K562 (cell line): ENCODE data around the gene KLHDC7B. TPM values are rescaled to one million over a fixed set of nuclear protein-coding genes. Genes with fewer than 3 reads are reported as not detected.
A peak's percentile ranks its signal among the peaks of the same experiment; 100 is the strongest.

ENCODE experiments used
- ARNT ChIP-seq, 2 experiments: fragments of 450-650 bp; IDR thresholded peaks; 2 replicates each; pipeline ENCODE4 v1.6.1; 2016; ENCODE audit warnings: mild to moderate bottlenecking in 1 of 2
- BHLHE40 ChIP-seq: IDR thresholded peaks from 2 replicates; pipeline ENCODE4 v1.6.1; 2011; ENCODE audit warnings: low read length, improper control_type of control experiment
- CAMTA2 ChIP-seq: fragments of 250-450 bp; sonication (Bioruptor Pico); conservative IDR thresholded peaks from 2 replicates; pipeline ENCODE4 v1.5.1; 2022
- DIDO1 ChIP-seq: fragments of 450-650 bp; IDR thresholded peaks from 2 replicates; pipeline ENCODE4 v1.6.1; 2016; ENCODE audit warnings: low read depth, missing biosample characterization, missing genetic modification characterization
- DNMT1 ChIP-seq: fragments of 450-650 bp; IDR thresholded peaks from 2 replicates; pipeline ENCODE4 v1.6.1; 2016; ENCODE audit warnings: antibody characterized with exemption, mild to moderate bottlenecking
- GTF2E2 ChIP-seq: fragments of 200-800 bp; sonication (Bioruptor generic); IDR thresholded peaks from 2 replicates; pipeline ENCODE4 v1.6.1; 2016; ENCODE audit warnings: missing genetic modification characterization, missing compliant biosample characterization
- HCFC1 ChIP-seq: IDR thresholded peaks from 2 replicates; pipeline ENCODE4 v1.6.1; 2012; ENCODE audit warnings: low read depth, low read length, improper control_type of control experiment
- MAZ ChIP-seq, 2 experiments: fragments of 450-650 bp in 1 of 2; sonication (generic) in 1 of 2; formaldehyde crosslinking; IDR thresholded peaks in 1 of 2; conservative IDR thresholded peaks in 1 of 2; 2 replicates each; pipeline versions ENCODE4 v1.4.0 to v1.5.0; 2020; ENCODE audit warnings: mild to moderate bottlenecking in 1 of 2, missing genetic modification reagents in 1 of 2
- NCOA6 ChIP-seq: fragments of 450-650 bp; IDR thresholded peaks from 2 replicates; pipeline ENCODE4 v1.6.1; 2017; ENCODE audit warnings: mild to moderate bottlenecking
- NFXL1 ChIP-seq: fragments of 450-650 bp; formaldehyde crosslinking; IDR thresholded peaks from 2 replicates; pipeline ENCODE4 v1.4.0; 2021; ENCODE audit warnings: mild to moderate bottlenecking
- NONO ChIP-seq, 2 experiments: fragments of 200-400 bp in 1 of 2; fragments of 450-650 bp in 1 of 2; formaldehyde crosslinking in 1 of 2; IDR thresholded peaks; 2 replicates each; pipeline ENCODE4 v1.6.1; 2017; ENCODE audit warnings: low read depth in 2 of 2, mild to moderate bottlenecking in 2 of 2, moderate library complexity in 2 of 2, low read length in 1 of 2
- NRF1 ChIP-seq, 2 experiments: fragments of 450-650 bp; IDR thresholded peaks in 1 of 2; conservative IDR thresholded peaks in 1 of 2; 2 replicates each; pipeline ENCODE4 v1.6.1; 2014; ENCODE audit warnings: mild to moderate bottlenecking in 2 of 2
- PPARD ChIP-seq: fragments of 250-450 bp; sonication (Bioruptor Pico); IDR thresholded peaks from 2 replicates; pipeline ENCODE4 v1.8.0; 2022; ENCODE audit warnings: inconsistent platforms, mild to moderate bottlenecking, moderate library complexity
- RBM39 ChIP-seq: fragments of 200-400 bp; formaldehyde crosslinking; optimal IDR thresholded peaks from 2 replicates; pipeline ENCODE3; 2018; ENCODE audit warnings: low read depth, low read length
- RFX5 ChIP-seq: IDR thresholded peaks from 2 replicates; pipeline ENCODE4 v1.6.1; 2011; ENCODE audit warnings: low read depth, mild to moderate bottlenecking, improper control_type of control experiment, low read length
- RHOXF2B ChIP-seq: fragments of 250-450 bp; sonication (Bioruptor Pico); conservative IDR thresholded peaks from 2 replicates; pipeline ENCODE4 v1.5.1; 2021
- ZNF140 ChIP-seq: fragments of 250-450 bp; sonication (Bioruptor Pico); IDR thresholded peaks from 2 replicates; pipeline ENCODE4 v1.8.0; 2021; ENCODE audit warnings: moderate library complexity, mild to moderate bottlenecking, inconsistent platforms
- ZNF253 ChIP-seq: fragments of 250-450 bp; sonication (Bioruptor Pico); conservative IDR thresholded peaks from 2 replicates; pipeline ENCODE4 v1.6.1; 2021; ENCODE audit warnings: mild to moderate bottlenecking
- ZNF431 ChIP-seq: sonication (generic); formaldehyde crosslinking; IDR thresholded peaks from 2 replicates; pipeline ENCODE4 v1.8.0; 2022; ENCODE audit warnings: mild to moderate bottlenecking, missing genetic modification reagents
- ZNF436 ChIP-seq: fragments of 250-450, 450-650 bp; sonication (Bioruptor Pico); formaldehyde crosslinking; IDR thresholded peaks from 2 replicates; pipeline ENCODE4 v1.7.0; 2020; ENCODE audit warnings: mild to moderate bottlenecking
- polyA plus RNA-seq, 8 experiments: library from polyadenylated mRNA; depleted of rRNA in 4 of 8; stranded (reverse) in 5 of 8; unstranded in 3 of 8; fragments of >200 nt; fragmentation: Nextera tagmentation in 2 of 8; fragmentation: Illumina TruSeq in 1 of 8; extraction: Ambion mirVana in 2 of 8; extraction: Trizol in 1 of 8; gene quantifications; 2 replicates each; pipeline versions ENCODE4 v1.2.1 to v1.2.3, GENCODE V29; 2011 to 2014; ENCODE audit warnings: inconsistent platforms in 1 of 8, missing spikeins in 1 of 8
- total RNA-seq, 7 experiments: library from RNA; depleted of rRNA in 6 of 7; stranded (reverse); fragments of >200 nt in 6 of 7; fragmentation: Illumina TruSeq in 2 of 7; extraction: Trizol in 2 of 7; gene quantifications; 2 replicates each; pipeline versions ENCODE4 v1.2.1 to v1.2.3, GENCODE V29; 2011 to 2021; ENCODE audit warnings: low replicate concordance in 1 of 7
- TF ChIP-seq, protein P1 (sequence below): fragments of 450-650 bp; IDR thresholded peaks from 2 replicates; pipeline ENCODE4 v1.6.1; 2017; ENCODE audit warnings: mild to moderate bottlenecking, moderate library complexity
- TF ChIP-seq, protein P2 (sequence below): fragments of 450-650 bp; formaldehyde crosslinking; IDR thresholded peaks from 2 replicates; pipeline ENCODE4 v1.4.0; 2020; ENCODE audit warnings: mild to moderate bottlenecking, moderate library complexity
- TF ChIP-seq, protein P3 (sequence below), 2 experiments: fragments of 450-650 bp; conservative IDR thresholded peaks; 2 replicates each; pipeline ENCODE4 v1.6.1; 2017; ENCODE audit warnings: mild to moderate bottlenecking in 2 of 2, moderate library complexity in 2 of 2
- TF ChIP-seq, protein P4 (sequence below): fragments of 250-450 bp; sonication (Bioruptor Pico); IDR thresholded peaks from 2 replicates; pipeline ENCODE4 v1.4.0; 2020

Gene KLHDC7B
- total and polyA plus RNA-seq, 9 of the 15 experiments (the other 6 are each of a cell fraction or from before 2014, with no cell fraction given) = 0.04 to 0.22 (median 0.05) TPM; not detected in 4

DNA sequence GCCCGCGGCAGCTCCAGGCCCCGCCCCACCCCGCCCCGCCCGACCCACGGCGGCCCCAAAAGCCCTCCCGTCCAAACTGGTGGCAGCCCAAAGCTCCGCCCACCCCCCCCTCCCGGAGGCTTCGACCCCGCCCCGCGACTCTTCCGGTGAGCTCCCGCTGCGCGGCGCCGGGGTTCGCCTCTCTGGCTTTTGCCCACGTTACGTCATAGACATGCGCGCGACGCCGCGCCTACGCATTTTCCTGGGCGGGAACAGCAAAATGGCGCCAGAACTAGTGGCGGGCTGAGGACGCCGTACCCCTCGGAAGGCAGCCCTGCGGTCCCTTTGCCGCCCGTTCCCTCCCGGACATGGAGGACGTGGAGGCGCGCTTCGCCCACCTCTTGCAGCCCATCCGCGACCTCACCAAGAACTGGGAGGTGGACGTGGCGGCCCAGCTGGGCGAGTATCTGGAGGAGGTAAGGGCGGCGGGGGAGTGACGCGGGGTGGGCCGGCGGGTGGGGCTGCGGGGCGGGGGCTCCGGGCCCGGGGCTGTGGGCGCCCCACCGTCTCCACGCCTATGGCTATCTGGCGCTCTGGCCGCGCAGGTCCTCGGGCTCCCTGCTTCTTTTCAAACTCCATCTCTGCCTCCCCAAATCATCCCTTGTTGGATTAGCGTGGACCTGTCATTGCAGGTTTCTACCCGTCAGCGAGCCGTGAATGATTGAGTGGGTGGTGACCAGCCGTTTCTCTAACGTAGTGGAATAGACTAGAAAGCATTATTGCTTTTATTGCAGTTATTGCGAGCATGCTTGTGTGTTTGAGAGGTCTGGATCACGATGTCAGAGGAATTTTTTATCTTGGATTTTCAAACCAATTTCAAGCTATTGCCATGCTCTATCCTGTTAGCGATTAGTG lies 37.5 kb upstream of the KLHDC7B start, which contains the start of gene NCAPH2 (continued):
- TF ChIP-seq, protein P1, sequence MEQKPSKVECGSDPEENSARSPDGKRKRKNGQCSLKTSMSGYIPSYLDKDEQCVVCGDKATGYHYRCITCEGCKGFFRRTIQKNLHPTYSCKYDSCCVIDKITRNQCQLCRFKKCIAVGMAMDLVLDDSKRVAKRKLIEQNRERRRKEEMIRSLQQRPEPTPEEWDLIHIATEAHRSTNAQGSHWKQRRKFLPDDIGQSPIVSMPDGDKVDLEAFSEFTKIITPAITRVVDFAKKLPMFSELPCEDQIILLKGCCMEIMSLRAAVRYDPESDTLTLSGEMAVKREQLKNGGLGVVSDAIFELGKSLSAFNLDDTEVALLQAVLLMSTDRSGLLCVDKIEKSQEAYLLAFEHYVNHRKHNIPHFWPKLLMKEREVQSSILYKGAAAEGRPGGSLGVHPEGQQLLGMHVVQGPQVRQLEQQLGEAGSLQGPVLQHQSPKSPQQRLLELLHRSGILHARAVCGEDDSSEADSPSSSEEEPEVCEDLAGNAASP = no peak
- no peak for TF ChIP-seq DNMT1
- TF ChIP-seq, protein P2, sequence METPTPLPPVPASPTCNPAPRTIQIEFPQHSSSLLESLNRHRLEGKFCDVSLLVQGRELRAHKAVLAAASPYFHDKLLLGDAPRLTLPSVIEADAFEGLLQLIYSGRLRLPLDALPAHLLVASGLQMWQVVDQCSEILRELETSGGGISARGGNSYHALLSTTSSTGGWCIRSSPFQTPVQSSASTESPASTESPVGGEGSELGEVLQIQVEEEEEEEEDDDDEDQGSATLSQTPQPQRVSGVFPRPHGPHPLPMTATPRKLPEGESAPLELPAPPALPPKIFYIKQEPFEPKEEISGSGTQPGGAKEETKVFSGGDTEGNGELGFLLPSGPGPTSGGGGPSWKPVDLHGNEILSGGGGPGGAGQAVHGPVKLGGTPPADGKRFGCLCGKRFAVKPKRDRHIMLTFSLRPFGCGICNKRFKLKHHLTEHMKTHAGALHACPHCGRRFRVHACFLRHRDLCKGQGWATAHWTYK (CRISPR knock-in tag) = 0 out of 2 replicates have a peak, but pooled peaks have one; percentile 49
- TF ChIP-seq RFX5 = no peak
- TF ChIP-seq ARNT (IDR thresholded peaks at IDR 0.05) = no peak
- no peak for TF ChIP-seq RBM39
- no peak for TF ChIP-seq CAMTA2
- TF ChIP-seq HCFC1 = peak; percentile 78
- TF ChIP-seq ZNF436 = no peak
- no peak for TF ChIP-seq ZNF140
- TF ChIP-seq DIDO1 (tag) = no peak
- TF ChIP-seq ZNF253 (CRISPR knock-in tag) = no peak
- TF ChIP-seq GTF2E2 = no peak
- TF ChIP-seq BHLHE40 = no peak
- TF ChIP-seq NFXL1 (CRISPR knock-in tag) = no peak
- TF ChIP-seq MAZ (CRISPR knock-in tag; conservative IDR thresholded peaks at IDR 0.05 in 1 of 2, IDR thresholded peaks at IDR 0.05 in 1 of 2) = peak; percentile 15 to 95; a peak in 2 of 4 replicates
- TF ChIP-seq NRF1 (conservative IDR thresholded peaks at IDR 0.05 in 1 of 2, IDR thresholded peaks at IDR 0.05 in 1 of 2) = peak; percentile 86 to 89
- TF ChIP-seq NCOA6 = no peak
- TF ChIP-seq PPARD (CRISPR knock-in tag) = no peak
- no peak for TF ChIP-seq ZNF431 (CRISPR knock-in tag)
- no peak for TF ChIP-seq RHOXF2B (CRISPR knock-in tag)
- TF ChIP-seq, protein P3, sequence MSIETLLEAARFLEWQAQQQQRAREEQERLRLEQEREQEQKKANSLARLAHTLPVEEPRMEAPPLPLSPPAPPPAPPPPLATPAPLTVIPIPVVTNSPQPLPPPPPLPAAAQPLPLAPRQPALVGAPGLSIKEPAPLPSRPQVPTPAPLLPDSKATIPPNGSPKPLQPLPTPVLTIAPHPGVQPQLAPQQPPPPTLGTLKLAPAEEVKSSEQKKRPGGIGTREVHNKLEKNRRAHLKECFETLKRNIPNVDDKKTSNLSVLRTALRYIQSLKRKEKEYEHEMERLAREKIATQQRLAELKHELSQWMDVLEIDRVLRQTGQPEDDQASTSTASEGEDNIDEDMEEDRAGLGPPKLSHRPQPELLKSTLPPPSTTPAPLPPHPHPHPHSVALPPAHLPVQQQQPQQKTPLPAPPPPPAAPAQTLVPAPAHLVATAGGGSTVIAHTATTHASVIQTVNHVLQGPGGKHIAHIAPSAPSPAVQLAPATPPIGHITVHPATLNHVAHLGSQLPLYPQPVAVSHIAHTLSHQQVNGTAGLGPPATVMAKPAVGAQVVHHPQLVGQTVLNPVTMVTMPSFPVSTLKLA (conservative IDR thresholded peaks at IDR 0.05) = peak; percentile 71 to 83
- peak in 1 of 2 experiments; percentile 70; a peak in 1 of 4 replicates for TF ChIP-seq NONO (IDR thresholded peaks at IDR 0.05; ENCODE audit: low read depth in 2 of 2, low read length in 1 of 2)
- TF ChIP-seq, protein P4, sequence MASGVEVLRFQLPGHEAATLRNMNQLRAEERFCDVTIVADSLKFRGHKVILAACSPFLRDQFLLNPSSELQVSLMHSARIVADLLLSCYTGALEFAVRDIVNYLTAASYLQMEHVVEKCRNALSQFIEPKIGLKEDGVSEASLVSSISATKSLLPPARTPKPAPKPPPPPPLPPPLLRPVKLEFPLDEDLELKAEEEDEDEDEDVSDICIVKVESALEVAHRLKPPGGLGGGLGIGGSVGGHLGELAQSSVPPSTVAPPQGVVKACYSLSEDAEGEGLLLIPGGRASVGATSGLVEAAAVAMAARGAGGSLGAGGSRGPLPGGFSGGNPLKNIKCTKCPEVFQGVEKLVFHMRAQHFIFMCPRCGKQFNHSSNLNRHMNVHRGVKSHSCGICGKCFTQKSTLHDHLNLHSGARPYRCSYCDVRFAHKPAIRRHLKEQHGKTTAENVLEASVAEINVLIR (CRISPR knock-in tag) = peak; percentile 95
